HG03520 (cell line): ENCODE results near the gene P2RY6.
"Not testable (repeated sequence)": the region's sequence is repeated elsewhere in the genome, so short reads cannot be mapped to it uniquely, and the experiment has no call there.

ENCODE experiments used
- ATAC-seq: cut with Tn5 transposase; IDR thresholded peaks from one replicate; pipeline ENCODE4 v1.9.1; 2021; ENCODE audit warnings: mild to moderate bottlenecking, moderate library complexity; ENCODE audit not compliant: unreplicated experiment

P2RY6 gene

GRCh38 chr11:73271936-73272679, at the start of gene P2RY6:
Gene P2RY6 (plus strand): TSS chr11:73272338. CDS start chr11:73296519, 24,181 bp downstream.
- ATAC-seq: no peak

- no peak for ATAC-seq
Measured at GRCh38 chr11:73223998-73224730, 48.0 kb upstream of the P2RY6 start.

DNA sequence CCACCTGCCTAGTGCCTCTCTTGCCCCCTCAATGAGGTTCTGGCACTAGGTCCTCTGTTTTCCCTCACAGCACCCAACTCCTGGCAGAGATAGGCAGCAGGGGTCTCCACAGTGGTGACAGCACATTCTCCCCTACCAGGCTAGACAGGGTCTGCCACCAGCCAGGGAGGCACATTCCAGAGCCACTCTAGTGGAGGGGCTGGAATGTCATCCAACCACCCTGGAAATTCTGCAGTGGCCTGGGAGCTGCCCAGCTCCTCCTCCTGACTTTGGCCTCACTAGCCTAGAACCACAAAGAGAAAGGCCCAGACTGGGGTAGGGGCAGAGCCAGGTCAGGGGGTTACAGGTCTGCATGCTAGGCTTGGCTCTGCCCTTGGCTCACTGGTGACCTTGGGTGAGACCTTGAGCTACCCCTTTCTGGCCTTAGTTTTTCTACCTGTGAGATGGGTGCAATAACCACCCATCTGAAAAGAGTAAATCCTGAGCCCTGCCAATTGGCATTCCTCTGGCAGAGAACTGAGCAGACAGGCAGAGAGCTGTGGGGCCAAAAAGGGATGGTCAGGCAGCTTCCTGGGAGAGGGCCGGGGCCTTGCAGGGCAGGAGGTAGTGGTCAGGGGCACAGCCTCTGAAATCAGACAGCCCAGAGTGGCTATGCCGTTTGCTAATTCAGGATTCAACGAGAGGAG, 47.0 kb upstream of the P2RY6 start:
- ATAC-seq: no peak

DNA sequence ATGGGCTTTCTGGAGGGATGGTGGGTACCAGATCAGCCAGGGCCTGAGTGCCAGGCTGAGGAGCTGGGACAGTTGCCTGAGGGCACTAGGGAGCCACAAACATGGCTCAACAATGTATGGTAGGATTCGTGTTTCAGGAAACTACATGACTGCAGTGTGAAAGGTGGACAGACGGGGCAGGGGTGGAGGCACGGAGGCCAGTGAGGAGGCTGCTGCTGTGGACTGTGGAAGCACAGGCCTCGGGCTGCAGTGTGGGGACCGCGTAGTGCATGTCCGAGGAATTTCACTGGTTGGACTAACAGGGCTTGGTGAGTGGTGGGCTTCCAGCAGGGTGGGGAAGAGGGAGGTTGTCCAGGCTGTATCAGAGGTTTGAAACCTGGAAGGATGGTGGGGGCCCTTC, 46.3 kb upstream of the P2RY6 start:
- no peak for ATAC-seq

- no peak for ATAC-seq
Measured at GRCh38 chr11:73226297-73227006, 45.7 kb upstream of the P2RY6 start.

- no peak for ATAC-seq
Measured at GRCh38 chr11:73227571-73228211, 44.4 kb upstream of the P2RY6 start.

DNA sequence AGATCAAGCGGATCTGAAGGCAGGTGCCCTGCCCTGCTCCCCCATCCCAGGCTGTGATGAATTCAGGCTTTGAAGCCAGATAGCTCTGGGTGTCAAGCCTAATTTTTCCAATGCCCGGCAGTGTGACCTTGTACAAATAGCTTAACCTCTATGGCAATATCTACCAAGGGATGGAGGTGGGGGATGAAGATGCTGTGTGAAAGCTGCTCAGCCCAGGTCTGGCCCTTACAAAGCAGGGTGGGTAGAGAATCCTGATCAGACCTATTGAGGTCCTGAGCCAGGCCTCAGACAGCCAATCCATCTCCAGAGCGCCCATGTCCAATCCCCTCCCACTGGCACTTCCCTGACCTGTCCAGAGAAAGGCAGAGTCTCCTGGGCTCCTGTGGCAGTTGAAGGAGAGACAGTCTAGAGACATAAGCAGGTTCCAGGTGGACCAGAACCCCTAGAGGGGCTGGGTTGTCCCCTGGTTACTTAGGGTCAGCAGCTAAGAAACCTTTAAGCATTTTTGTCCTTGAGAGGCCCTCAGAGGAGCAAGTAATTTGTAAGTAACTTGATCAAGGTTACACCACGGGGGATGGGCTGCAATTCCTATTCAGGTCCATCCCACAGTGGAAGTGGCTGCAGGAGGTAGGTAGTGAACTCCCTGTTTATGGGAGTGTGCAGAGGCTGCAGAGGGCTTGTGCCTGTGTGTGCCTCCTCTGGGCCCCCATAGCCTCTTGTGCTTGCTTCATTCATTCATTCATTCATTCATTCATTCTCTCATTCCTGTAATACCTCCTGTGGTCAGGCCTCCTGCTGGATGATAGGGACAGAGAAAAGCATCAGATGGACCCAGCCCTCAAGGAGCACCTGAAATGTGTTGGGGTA, 43.6 kb upstream of the P2RY6 start:
- ATAC-seq: no peak

DNA sequence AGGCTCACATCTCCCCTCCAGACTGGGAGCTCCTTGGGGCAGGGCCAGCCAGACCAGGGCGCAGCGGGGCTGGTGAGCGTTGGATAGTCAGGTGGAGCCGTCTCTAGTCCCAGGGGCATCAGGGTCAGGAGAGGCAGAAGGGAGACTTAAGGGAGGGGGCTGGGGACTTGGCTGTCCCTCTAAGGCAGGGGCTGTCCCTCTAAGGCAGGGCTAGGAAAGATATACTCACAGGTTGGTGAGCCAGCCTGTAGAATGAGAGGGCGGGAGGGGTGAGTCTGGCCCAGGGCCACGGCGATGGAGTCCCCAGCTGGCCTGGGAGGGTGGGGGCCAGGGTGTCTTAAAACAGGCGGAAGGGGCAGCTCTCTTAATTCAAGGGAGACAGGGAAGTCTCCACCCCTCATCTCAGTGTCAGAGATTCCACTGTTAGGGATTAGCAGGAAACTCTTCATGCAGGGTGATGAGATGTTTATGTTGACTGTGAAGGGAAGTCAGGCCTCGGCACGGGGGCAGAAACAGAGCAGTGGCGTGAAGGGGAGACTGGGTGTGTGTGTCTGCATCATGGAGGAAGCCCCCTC, 42.7 kb upstream of the P2RY6 start:
- no peak for ATAC-seq

GRCh38 chr11:73229896-73230875, 42.0 kb upstream of the P2RY6 start:
- no peak for ATAC-seq

DNA sequence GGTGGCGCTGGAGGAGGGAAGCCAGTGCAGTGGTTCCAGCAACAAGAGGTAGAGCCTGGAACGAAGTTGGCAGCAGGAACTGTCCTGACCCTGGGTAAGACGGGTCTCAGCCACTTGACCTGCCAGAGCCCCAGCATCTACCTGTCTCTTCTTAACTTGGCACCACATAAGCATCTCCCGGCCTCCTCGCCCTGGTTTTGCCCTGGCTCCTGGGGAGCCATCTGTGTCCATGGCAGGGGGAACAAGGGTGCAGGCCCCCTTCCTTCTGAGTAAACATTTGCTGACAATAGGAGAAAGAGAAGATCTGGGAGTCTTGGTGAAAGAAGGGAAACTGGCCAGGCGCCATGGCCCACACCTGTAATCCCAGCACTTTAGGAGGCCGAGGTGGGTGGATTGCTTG, 41.2 kb upstream of the P2RY6 start:
- no peak for ATAC-seq

DNA sequence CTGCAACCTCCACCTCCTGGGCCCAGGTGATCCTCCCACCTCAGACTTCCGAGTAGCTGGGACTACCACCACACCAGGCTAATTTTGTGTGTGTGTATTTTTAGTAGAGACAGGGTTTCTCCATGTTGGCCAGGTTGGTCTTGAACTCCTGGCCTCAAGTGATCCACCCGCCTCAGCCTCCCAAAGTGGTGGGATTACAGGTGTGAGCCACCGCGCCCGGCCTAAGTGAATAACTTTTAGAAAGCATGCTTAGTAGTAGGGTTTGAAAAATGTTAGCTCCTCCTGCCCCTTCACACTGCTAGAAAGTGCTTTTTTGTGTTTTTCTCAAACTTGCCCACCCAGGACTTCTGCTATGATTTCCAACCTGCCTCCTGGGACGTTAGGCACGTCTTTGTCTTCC, 39.7 kb upstream of the P2RY6 start:
- not testable (repeated sequence) for ATAC-seq

DNA sequence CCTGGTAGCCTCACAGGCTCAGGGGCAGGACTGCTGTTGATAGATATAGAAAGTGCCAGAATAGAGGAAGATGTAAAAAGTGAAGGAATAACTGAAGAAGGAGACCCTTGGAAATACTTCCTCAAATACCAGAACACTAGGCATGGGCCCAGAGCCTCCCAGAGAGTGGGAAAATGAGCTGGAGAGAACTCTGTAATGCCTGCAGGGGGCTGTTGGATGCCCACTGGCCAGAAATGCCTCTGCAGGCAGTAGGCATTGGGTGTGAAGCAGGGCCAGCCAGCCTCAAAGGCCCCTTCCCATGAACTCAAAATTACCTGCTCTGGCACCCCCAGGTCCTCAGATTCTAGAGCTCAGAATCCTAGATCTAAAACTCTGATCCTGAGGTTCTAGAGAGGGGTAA, 38.9 kb upstream of the P2RY6 start:
- ATAC-seq: no peak

- ATAC-seq: no peak
Measured at GRCh38 chr11:73233692-73234470, 38.3 kb upstream of the P2RY6 start.

DNA sequence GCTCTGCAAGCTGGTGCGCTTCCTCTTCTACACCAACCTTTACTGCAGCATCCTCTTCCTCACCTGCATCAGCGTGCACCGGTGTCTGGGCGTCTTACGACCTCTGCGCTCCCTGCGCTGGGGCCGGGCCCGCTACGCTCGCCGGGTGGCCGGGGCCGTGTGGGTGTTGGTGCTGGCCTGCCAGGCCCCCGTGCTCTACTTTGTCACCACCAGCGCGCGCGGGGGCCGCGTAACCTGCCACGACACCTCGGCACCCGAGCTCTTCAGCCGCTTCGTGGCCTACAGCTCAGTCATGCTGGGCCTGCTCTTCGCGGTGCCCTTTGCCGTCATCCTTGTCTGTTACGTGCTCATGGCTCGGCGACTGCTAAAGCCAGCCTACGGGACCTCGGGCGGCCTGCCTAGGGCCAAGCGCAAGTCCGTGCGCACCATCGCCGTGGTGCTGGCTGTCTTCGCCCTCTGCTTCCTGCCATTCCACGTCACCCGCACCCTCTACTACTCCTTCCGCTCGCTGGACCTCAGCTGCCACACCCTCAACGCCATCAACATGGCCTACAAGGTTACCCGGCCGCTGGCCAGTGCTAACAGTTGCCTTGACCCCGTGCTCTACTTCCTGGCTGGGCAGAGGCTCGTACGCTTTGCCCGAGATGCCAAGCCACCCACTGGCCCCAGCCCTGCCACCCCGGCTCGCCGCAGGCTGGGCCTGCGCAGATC, 37.5 kb upstream of the P2RY6 start:
- ATAC-seq: no peak

DNA sequence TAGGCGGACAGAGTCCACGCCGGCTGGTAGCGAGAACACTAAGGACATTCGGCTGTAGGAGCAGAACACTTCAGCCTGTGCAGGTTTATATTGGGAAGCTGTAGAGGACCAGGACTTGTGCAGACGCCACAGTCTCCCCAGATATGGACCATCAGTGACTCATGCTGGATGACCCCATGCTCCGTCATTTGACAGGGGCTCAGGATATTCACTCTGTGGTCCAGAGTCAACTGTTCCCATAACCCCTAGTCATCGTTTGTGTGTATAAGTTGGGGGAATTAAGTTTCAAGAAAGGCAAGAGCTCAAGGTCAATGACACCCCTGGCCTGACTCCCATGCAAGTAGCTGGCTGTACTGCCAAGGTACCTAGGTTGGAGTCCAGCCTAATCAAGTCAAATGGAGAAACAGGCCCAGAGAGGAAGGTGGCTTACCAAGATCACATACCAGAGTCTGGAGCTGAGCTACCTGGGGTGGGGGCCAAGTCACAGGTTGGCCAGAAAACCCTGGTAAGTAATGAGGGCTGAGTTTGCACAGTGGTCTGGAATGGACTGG, 36.8 kb upstream of the P2RY6 start:
- no peak for ATAC-seq

GRCh38 chr11:73236205-73236765, 35.9 kb upstream of the P2RY6 start:
- ATAC-seq: no peak
